AG10803 (cell line): ENCODE results near the gene CD48.
"Not testable (repeated sequence)": the region's sequence is repeated elsewhere in the genome, so short reads cannot be mapped to it uniquely, and the experiment has no call there.

ENCODE experiments used
- DNase-seq: peaks from one replicate; pipeline ENCODE4 v3.0.0; 2010; ENCODE audit warnings: low read depth
- H3K4me3 ChIP-seq: 2 replicates; pipeline ENCODE4 v1.5.1; 2011; ENCODE audit warnings: mild to moderate bottlenecking, low read length, control low read depth
- CTCF ChIP-seq: conservative IDR thresholded peaks from 2 replicates; pipeline ENCODE4 v1.5.1; 2011; ENCODE audit warnings: mild to moderate bottlenecking, low read length, control low read depth, inconsistent platforms

Gene CD48

GRCh38 chr1:160659566-160659965 is 52.1 kb downstream of the CD48 start:
- DNase-seq = no peak
- TF ChIP-seq CTCF = no peak
- H3K4me3 ChIP-seq = no peak overlapping the region

GRCh38 chr1:160658814-160659193 is 52.8 kb downstream of the CD48 start:
- DNase-seq = no peak
- TF ChIP-seq CTCF = no peak
- H3K4me3 ChIP-seq = no peak overlapping the region

GRCh38 chr1:160658162-160658813 is 53.3 kb downstream of the CD48 start:
- no peak for TF ChIP-seq CTCF
- no peak for DNase-seq
- H3K4me3 ChIP-seq = no peak overlapping the region

GRCh38 chr1:160657250-160657781 is 54.3 kb downstream of the CD48 start:
- no peak for DNase-seq
- no peak overlapping the region for H3K4me3 ChIP-seq
- TF ChIP-seq CTCF = no peak

GRCh38 chr1:160656737-160657136 is 54.9 kb downstream of the CD48 start:
- no peak overlapping the region for H3K4me3 ChIP-seq
- no peak for TF ChIP-seq CTCF
- DNase-seq = no peak

- H3K4me3 ChIP-seq = no peak overlapping the region
- no peak for TF ChIP-seq CTCF
- no peak for DNase-seq
Measured at GRCh38 chr1:160653620-160654016, 58.0 kb downstream of the CD48 start.

GRCh38 chr1:160652924-160653619 is 58.5 kb downstream of the CD48 start:
- H3K4me3 ChIP-seq = no peak overlapping the region
- no peak for DNase-seq

GRCh38 chr1:160652065-160652641 is 59.5 kb downstream of the CD48 start:
- not testable (repeated sequence) for DNase-seq, H3K4me3 ChIP-seq

More at GRCh38 chr1:160652924-160653619, 58.5 kb downstream of the CD48 start:
- TF ChIP-seq CTCF = no peak
